Inferior parietal cortex (tissue), 1 donor: ENCODE measurements around the gene ARFGAP3.

Experiments
- DNase-seq: peaks from one replicate; pipeline ENCODE4 v3.0.0-alpha.2; 2016; ENCODE audit errors: extremely low spot score

The ARFGAP3 gene

DNA sequence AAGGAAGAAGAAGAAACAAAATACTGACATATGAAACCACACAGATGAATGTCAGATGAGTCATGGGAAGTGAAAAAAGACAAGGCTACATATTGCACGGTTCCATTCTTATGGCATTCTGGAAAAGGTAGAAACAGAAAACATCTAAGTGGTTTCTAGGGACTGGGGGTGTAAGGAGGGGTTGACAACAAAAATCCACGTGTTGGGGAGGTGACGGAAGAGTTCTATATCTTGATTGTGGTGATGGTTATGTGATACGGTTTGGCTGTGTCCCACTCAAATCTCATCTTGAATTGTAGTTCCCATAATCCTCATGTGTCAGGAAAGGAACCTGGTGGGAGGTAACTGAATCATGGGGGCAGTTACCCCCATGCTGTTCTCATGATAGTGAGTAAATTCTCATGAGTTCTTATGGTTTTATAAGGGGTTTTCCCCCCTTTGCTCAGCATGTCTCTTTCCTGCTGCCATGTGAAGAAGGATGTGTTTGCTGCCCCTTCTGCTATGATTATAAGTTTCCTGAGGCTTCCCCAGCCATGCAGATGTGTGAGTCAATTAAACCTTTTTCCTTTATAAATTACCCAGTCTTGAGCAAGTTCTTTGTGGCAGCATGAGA, 6.4 kb upstream of the ARFGAP3 start:
- DNase-seq: no peak

- no peak for DNase-seq
Measured at GRCh38 chr22:42862045-42862734, 5.1 kb upstream of the ARFGAP3 start.

DNA sequence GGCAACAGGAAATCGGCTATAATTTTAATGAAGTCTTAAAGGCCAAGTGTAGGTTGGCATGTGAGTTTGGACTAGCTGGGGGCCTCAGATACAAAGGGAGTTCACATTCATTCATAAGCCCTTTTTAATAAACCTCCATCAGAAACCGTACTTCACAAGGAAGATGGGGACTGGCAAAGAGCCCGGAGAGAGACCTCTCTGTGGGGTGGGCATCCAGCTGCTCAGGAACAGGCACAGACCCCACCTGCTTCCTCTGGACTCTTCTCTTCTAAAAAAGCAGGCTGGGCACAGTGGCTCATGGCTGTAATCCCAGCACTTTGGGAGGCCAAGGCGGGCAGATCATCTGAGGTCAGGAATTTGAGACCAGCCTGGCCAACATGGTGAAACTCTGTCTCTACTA, 3.9 kb upstream of the ARFGAP3 start:
- DNase-seq: no peak

- DNase-seq: no peak
Measured at GRCh38 chr22:42857845-42858481, 890 bp upstream of the ARFGAP3 start.

- DNase-seq: peak; percentile 12
Measured at GRCh38 chr22:42856179-42856864, 751 bp downstream of the ARFGAP3 start.

GRCh38 chr22:42855721-42856120, 1.4 kb downstream of the ARFGAP3 start:
- DNase-seq: no peak

GRCh38 chr22:42855211-42855610, 1.9 kb downstream of the ARFGAP3 start:
- no peak for DNase-seq

DNA sequence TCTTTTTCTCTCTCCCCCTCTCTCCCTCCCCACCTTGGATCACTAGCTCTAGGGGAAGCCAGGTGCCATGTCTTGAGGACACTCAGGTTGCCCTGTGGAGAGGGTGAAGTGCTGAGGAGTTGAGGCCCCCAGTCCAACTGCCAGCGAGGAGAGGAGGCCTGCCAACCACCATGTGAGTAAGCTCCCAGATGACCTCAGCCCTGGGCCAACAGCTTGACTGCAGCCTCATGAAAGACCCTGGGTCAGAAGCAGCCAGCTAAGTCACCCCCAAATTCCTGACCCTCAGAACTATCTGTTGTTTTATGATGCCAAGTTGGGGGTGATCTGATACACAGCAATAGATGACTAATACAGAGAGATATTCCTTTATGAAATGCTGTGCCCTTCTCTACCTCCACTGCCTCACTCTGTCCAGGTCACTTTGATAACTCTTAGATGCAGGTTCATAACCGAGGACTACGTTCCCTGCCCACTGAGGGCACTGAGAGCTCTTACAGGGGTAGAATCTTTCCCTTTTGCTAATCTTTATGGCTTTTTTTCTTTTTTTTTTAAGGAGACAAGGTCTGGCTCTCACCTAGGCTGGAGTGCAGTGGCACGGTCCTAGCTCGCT, 8.0 kb downstream of the ARFGAP3 start:
- no peak for DNase-seq

GRCh38 chr22:42847110-42847509, 10.0 kb downstream of the ARFGAP3 start:
- no peak for DNase-seq

DNA sequence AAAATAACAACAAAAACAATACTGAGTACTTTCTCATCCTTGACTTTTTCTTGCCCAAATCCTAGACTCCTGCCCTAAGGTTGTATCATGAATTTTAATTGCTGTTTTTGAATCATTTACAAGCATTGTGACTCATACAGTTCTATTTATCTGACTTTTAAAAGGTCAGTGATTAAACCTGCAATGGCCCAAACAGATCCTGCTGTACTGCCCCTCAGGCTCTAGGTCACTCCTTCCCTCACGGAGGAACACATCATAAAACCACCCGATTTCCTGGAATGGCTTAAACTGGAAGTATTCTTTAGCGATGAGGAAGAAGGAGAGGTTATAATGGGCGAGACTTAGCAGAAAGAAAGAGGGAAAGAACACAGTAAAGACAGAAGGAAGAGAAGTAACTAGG, 12.3 kb downstream of the ARFGAP3 start:
- DNase-seq: no peak

DNA sequence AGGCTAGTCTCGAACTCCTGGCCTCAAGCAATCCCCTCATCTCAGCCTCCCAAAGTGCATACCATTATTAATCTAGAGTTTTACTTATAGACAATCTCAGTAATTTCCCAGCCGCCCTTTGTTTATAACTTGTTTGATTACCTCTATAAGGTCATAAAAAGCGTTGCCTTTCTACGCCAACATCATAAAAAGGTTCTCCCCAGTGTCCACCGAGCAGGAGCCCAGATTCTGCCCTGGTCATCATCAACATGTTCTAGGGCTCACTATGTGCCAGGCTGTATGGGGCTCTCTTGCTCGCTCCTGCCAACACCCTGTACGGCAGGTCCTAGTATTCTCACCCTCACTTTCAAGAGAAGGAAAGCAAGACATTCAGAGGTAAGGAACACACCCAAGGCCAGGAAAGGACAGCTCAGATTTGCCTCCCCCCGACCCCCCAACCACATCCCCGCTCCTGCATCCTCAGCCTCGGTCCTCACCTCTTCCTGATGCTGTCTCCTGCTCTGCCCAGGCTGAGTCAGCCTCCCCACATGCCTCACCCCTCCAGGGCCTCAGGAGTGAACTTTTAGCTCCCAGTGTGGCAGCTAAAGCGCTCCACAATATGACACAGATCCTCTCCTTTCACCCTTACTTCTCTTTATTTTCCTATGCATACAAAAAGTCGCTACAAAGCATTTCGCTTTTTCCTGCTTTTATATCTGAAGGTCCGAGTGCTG, 14.3 kb downstream of the ARFGAP3 start:
- no peak for DNase-seq

GRCh38 chr22:42841444-42841843, 15.6 kb downstream of the ARFGAP3 start:
- DNase-seq: no peak

DNA sequence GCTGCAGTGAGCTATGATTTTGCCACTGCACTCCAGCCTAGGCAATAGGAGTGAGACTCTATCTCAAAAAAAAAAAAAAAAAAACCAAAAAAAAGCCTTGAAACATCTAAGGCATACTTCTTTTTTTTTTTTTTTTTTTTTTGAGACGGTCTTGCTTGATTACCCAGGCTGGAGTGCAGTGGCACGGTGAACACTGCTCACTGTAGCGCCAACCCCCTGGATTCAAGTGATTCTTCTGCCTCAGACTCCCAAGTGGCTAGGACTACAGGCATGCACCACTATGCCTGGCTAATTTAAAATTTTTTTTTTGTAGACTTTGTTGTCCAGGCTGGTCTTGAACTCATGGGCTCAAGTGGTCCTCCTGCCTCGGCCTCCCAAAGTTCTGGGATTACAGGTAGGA, 19.5 kb downstream of the ARFGAP3 start:
- DNase-seq: no peak

GRCh38 chr22:42836026-42836425, 21.0 kb downstream of the ARFGAP3 start:
- no peak for DNase-seq

GRCh38 chr22:42834177-42834949, 22.7 kb downstream of the ARFGAP3 start:
- DNase-seq: no peak

- no peak for DNase-seq
Measured at GRCh38 chr22:42833104-42833503, 24.0 kb downstream of the ARFGAP3 start.

DNA sequence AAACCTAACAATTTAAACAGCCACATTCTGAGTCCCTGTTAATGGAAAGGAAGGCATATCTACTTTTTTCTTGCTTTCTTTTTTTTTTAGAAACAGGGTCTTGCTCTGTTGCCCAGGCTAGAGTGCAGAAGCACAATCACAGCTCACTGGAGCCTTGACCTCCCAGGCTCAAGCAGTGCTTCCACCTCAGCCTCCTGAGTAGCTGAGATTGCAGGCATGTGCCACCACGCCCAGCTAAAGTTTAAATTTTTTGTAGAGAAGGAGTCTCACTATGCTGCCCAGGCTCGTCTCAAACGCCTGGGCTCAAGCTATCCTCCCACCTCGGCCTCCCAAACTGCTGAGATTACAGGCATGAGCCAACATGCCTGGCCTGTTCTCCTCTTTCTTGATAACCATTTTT, 25.4 kb downstream of the ARFGAP3 start:
- DNase-seq: no peak

GRCh38 chr22:42830161-42830560, 26.9 kb downstream of the ARFGAP3 start:
- no peak for DNase-seq

DNA sequence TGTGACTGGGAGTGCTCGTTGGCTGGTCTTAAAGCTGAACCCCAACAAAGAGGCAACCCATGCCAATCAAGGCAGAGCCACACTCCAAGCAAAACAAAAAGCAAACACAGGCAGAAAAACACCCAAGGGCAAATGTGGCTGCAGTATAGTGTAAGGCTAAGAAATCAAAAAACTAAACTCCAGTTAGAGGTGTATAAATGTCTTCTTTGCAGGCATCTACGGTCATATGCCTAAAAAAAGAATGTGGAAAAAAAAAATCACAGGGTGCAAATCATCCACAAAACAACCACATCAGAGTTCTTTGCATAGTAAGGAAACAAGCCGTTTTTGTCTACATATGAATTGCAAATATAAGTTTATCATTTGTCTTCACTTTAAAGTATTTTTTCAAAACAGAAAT, 27.8 kb downstream of the ARFGAP3 start:
- no peak for DNase-seq

GRCh38 chr22:42825796-42826195, 31.3 kb downstream of the ARFGAP3 start:
- DNase-seq: no peak

DNA sequence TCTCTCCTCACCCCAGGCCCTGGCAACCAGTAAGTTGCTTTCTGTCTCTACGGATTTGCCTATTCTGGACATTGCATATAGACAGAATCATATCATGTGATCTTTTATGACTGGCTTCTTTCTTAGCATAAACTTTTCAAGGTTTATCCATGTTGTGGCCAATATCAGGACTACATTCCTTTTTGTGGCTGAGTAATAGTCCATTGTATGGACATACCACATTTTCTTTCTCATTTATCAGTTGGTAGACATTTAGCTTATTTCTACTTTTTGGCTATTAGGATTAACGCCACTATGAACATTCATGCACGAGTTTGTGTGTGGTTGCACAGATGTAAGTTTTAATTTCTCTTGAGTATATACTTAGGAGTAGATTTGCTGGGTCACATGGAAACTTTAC, 35.7 kb downstream of the ARFGAP3 start:
- DNase-seq: no peak
